H9 (cell line): ENCODE measurements around the gene OTUD4. TPM values are rescaled to one million over a fixed set of nuclear protein-coding genes. Genes with fewer than 3 reads are reported as not detected.
A peak's percentile ranks its signal among the peaks of the same experiment; 100 is the strongest.

Experiments
- DNase-seq: peaks from one replicate; pipeline ENCODE4 v3.0.0-alpha.2; 2017
- H2AFZ ChIP-seq: one replicate; pipeline ENCODE4 v1.6.1; 2013; ENCODE audit warnings: mild to moderate bottlenecking, low read length, control low read depth, moderate library complexity
- H2AK5ac ChIP-seq: 2 replicates; pipeline ENCODE4 v1.6.1; 2013; ENCODE audit warnings: low read length, control low read depth, mixed read lengths; ENCODE audit not compliant: insufficient read length
- H2BK120ac ChIP-seq: one replicate; pipeline ENCODE4 v1.6.1; 2013; ENCODE audit warnings: low read depth, mild to moderate bottlenecking, low read length, control low read depth, inconsistent platforms; ENCODE audit not compliant: poor library complexity, severe bottlenecking
- H2BK12ac ChIP-seq: 2 replicates; pipeline ENCODE4 v1.6.1; 2013; ENCODE audit warnings: low read length, control low read depth, mixed read lengths, low read depth; ENCODE audit not compliant: insufficient read length
- H2BK15ac ChIP-seq: 2 replicates; pipeline ENCODE4 v1.6.1; 2013; ENCODE audit warnings: low read depth, low read length, control low read depth
- H2BK20ac ChIP-seq: one replicate; pipeline ENCODE4 v1.6.1; 2013; ENCODE audit warnings: low read depth, mild to moderate bottlenecking, low read length, control low read depth, inconsistent platforms; ENCODE audit not compliant: poor library complexity, severe bottlenecking
- H2BK5ac ChIP-seq: 2 replicates; pipeline ENCODE4 v1.6.1; 2013; ENCODE audit warnings: low read length, control low read depth, mixed read lengths; ENCODE audit not compliant: insufficient read length
- H3K14ac ChIP-seq: 2 replicates; pipeline ENCODE4 v1.6.1; 2013; ENCODE audit warnings: low read length, control low read depth; ENCODE audit not compliant: insufficient read depth
- H3K18ac ChIP-seq: 2 replicates; pipeline ENCODE4 v1.6.1; 2013; ENCODE audit warnings: low read depth, mild to moderate bottlenecking, mixed read lengths, low read length, control low read depth; ENCODE audit not compliant: insufficient read length
- H3K23ac ChIP-seq: 2 replicates; pipeline ENCODE4 v1.6.1; 2013; ENCODE audit warnings: low read length, control low read depth, mixed read lengths, low read depth; ENCODE audit not compliant: insufficient read length
- H3K23me2 ChIP-seq: 2 replicates; pipeline ENCODE4 v1.6.1; 2013; ENCODE audit warnings: low read depth, mild to moderate bottlenecking, mixed read lengths, low read length, control low read depth; ENCODE audit not compliant: insufficient read length, poor library complexity, severe bottlenecking
- H3K27ac ChIP-seq: 2 replicates; pipeline ENCODE4 v1.5.1; 2013; ENCODE audit warnings: low read length, control low read depth, mixed read lengths, low read depth; ENCODE audit not compliant: insufficient read length
- H3K27me3 ChIP-seq: 2 replicates; pipeline ENCODE4 v1.6.1; 2013; ENCODE audit warnings: low read length, control low read depth, inconsistent platforms; ENCODE audit not compliant: insufficient read depth
- H3K4ac ChIP-seq: 2 replicates; pipeline ENCODE4 v1.6.1; 2013; ENCODE audit warnings: low read depth, mild to moderate bottlenecking, control low read depth, inconsistent platforms, low read length, moderate library complexity
- H3K4me1 ChIP-seq: 2 replicates; pipeline ENCODE4 v1.6.1; 2013; ENCODE audit warnings: low read length, control low read depth, inconsistent platforms; ENCODE audit not compliant: insufficient read depth
- H3K4me2 ChIP-seq: 2 replicates; pipeline ENCODE4 v1.6.1; 2013; ENCODE audit warnings: low read length, control low read depth, mixed read lengths; ENCODE audit not compliant: insufficient read length, insufficient read depth
- H3K56ac ChIP-seq: 2 replicates; pipeline ENCODE4 v1.6.1; 2013; ENCODE audit warnings: low read depth, mild to moderate bottlenecking, mixed read lengths, low read length, control low read depth; ENCODE audit not compliant: insufficient read length
- H3K79me1 ChIP-seq: 2 replicates; pipeline ENCODE4 v1.6.1; 2013; ENCODE audit warnings: low read depth, mild to moderate bottlenecking, moderate library complexity, low read length, control low read depth, inconsistent platforms; ENCODE audit not compliant: insufficient read depth, poor library complexity, severe bottlenecking
- H3K79me2 ChIP-seq: 2 replicates; pipeline ENCODE4 v1.6.1; 2013; ENCODE audit warnings: low read length, control low read depth, inconsistent platforms; ENCODE audit not compliant: insufficient read depth
- H3K9ac ChIP-seq: 2 replicates; pipeline ENCODE4 v1.6.1; 2013; ENCODE audit warnings: low read length, control low read depth, mixed read lengths; ENCODE audit not compliant: insufficient read length; ENCODE audit errors: extremely low read depth
- H3K9me3 ChIP-seq: one replicate; pipeline ENCODE4 v1.6.1; 2013; ENCODE audit warnings: low read depth, low read length, inconsistent platforms; ENCODE audit not compliant: control insufficient read depth
- H3T11ph ChIP-seq: one replicate; pipeline ENCODE4 v1.6.1; 2013; ENCODE audit warnings: mild to moderate bottlenecking, low read length, control low read depth, inconsistent platforms
- H4K20me1 ChIP-seq: one replicate; pipeline ENCODE4 v1.6.1; 2013; ENCODE audit not compliant: control insufficient read depth, insufficient read length, insufficient read depth
- H4K5ac ChIP-seq: 2 replicates; pipeline ENCODE4 v1.6.1; 2013; ENCODE audit warnings: low read depth, mild to moderate bottlenecking, mixed read lengths, low read length, control low read depth; ENCODE audit not compliant: insufficient read length
- H4K8ac ChIP-seq: replicated peaks from 2 replicates; pipeline ENCODE4 v1.6.1; 2013; ENCODE audit warnings: low read length, control low read depth, mixed read lengths, low read depth; ENCODE audit not compliant: insufficient read length
- H4K91ac ChIP-seq: 2 replicates; pipeline ENCODE4 v1.6.1; 2013; ENCODE audit warnings: low read depth, mild to moderate bottlenecking, moderate library complexity, mixed read lengths, low read length, control low read depth; ENCODE audit not compliant: insufficient read length
- H3K27ac Mint-ChIP-seq, 3 experiments: 2 replicates in 2 of 3; 3 replicates in 1 of 3; pipeline ENCODE4 v1.8.0; 2020 to 2021; ENCODE audit warnings: mixed read lengths in 3 of 3, mild to moderate bottlenecking in 1 of 3, moderate library complexity in 1 of 3
- H3K27me3 Mint-ChIP-seq: 2 replicates; pipeline ENCODE4 v1.8.0; 2021; ENCODE audit warnings: low read depth, mild to moderate bottlenecking, moderate library complexity, mixed read lengths
- H3K36me3 Mint-ChIP-seq, 3 experiments: 2 replicates in 2 of 3; 3 replicates in 1 of 3; pipeline ENCODE4 v1.8.0; 2020 to 2021; ENCODE audit warnings: low read depth in 3 of 3, mixed read lengths in 3 of 3; ENCODE audit not compliant: insufficient read depth in 1 of 3
- H3K4me1 Mint-ChIP-seq, 2 experiments: 2 replicates each; pipeline ENCODE4 v1.8.0; 2020; ENCODE audit warnings: mixed read lengths in 2 of 2
- H3K4me3 Mint-ChIP-seq, 2 experiments: 2 replicates in 1 of 2; 3 replicates in 1 of 2; pipeline ENCODE4 v1.8.0; 2020 to 2021; ENCODE audit warnings: mild to moderate bottlenecking in 2 of 2, mixed read lengths in 2 of 2, moderate library complexity in 1 of 2
- H3K9me3 Mint-ChIP-seq, 2 experiments: 2 replicates in 1 of 2; 3 replicates in 1 of 2; pipeline ENCODE4 v1.8.0; 2020; ENCODE audit warnings: mild to moderate bottlenecking in 2 of 2, mixed read lengths in 2 of 2, moderate library complexity in 1 of 2
- WGBS: extraction: QIAGEN DNeasy Blood & Tissue Kit; methylation state at CpG from one replicate; pipeline ENCODE4 v1.1.7; 2013; ENCODE audit warnings: missing lambda C conversion rate, low lambda C conversion rate, mixed read lengths; ENCODE audit not compliant: insufficient read length; ENCODE audit errors: extremely low coverage; 5-methylcytosine and 5-hydroxymethylcytosine counted together
- total RNA-seq: library from RNA; stranded (reverse); gene quantifications from 2 replicates; pipeline ENCODE4 v1.2.1, GENCODE V29; 2021
- TF ChIP-seq, protein P1 (sequence below): fragments of 200-600 bp; sonication (generic); conservative IDR thresholded peaks from 3 replicates; pipeline ENCODE4 v1.8.0; 2021; ENCODE audit warnings: antibody characterized with exemption, mild to moderate bottlenecking

Gene OTUD4
- total RNA-seq, 1 experiment from 2014 or later, result 59.0 TPM

DNA sequence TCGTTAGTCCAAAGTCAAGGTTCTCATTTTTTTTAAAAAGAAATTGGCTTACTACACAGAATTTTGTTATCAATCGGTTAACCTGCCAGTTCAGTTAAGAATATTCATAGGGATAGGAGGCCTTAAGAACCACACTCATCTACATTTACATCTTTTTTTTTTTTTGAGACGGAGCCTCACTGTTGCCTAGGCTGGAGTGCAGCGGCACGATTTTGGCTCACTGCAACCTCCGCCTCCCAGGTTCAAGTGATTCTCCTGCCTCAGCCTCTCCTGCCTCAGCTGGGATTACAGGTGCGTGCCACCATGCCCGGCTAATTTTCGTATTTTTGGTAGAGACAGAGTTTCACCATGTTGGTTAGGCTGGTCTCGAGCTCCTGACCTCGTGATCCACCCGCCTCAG, 48.5 kb downstream of the OTUD4 start:
- H3K27me3 ChIP-seq, result no peaks in the 10 kb centered on the region
- H2BK15ac ChIP-seq, result no peak overlapping the region

More for the DNA sequence above, 48.5 kb downstream of the OTUD4 start:
- no peaks in the 10 kb centered on the region for H3K79me2 ChIP-seq
- H2BK20ac ChIP-seq, result no peak overlapping the region
- H3K23me2 ChIP-seq, result no peaks in the 10 kb centered on the region
- no peaks in the 10 kb centered on the region for H4K20me1 ChIP-seq
- no peak overlapping the region for H2BK12ac ChIP-seq
- no peak overlapping the region for H3K18ac ChIP-seq
- H2AFZ ChIP-seq, result no peak overlapping the region
- Mint-ChIP-seq H3K36me3 (peaks cover 7 to 28% (median 18%) of the 10 kb centered on the region in 3 experiments; a peak in 6 of 7 replicates), H3K4me3 (no peak overlapping the region), H3K27ac (peak overlapping the region in 2 of 3 experiments; percentile 51 to 65; a peak in 1 of 7 replicates), H3K4me1 (no peaks in the 10 kb centered on the region), H3K9me3 (no peaks in the 10 kb centered on the region; a peak in 1 of 5 replicates), H3K27me3 (no peaks in the 10 kb centered on the region)
- H3K9ac ChIP-seq, result no peak overlapping the region
- H3T11ph ChIP-seq, result no peak overlapping the region
- H3K27ac ChIP-seq, result no peak overlapping the region
- H2AK5ac ChIP-seq, result no peak overlapping the region
- no peak overlapping the region for H3K14ac ChIP-seq
- no peaks in the 10 kb centered on the region for H3K79me1 ChIP-seq
- whole genome bisulfite sequencing, result no CpG with 5 or more reads among the region's 12 CpGs
- H2BK120ac ChIP-seq, result no peak overlapping the region
- TF ChIP-seq, protein P1, sequence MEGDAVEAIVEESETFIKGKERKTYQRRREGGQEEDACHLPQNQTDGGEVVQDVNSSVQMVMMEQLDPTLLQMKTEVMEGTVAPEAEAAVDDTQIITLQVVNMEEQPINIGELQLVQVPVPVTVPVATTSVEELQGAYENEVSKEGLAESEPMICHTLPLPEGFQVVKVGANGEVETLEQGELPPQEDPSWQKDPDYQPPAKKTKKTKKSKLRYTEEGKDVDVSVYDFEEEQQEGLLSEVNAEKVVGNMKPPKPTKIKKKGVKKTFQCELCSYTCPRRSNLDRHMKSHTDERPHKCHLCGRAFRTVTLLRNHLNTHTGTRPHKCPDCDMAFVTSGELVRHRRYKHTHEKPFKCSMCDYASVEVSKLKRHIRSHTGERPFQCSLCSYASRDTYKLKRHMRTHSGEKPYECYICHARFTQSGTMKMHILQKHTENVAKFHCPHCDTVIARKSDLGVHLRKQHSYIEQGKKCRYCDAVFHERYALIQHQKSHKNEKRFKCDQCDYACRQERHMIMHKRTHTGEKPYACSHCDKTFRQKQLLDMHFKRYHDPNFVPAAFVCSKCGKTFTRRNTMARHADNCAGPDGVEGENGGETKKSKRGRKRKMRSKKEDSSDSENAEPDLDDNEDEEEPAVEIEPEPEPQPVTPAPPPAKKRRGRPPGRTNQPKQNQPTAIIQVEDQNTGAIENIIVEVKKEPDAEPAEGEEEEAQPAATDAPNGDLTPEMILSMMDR, result no peak
- H4K5ac ChIP-seq, result no peak overlapping the region
- H4K8ac ChIP-seq, result no peak overlapping the region
- DNase-seq, result no peak
- H2BK5ac ChIP-seq, result no peak overlapping the region
- H3K9me3 ChIP-seq, result no peaks in the 10 kb centered on the region
- no peak overlapping the region for H3K4me2 ChIP-seq
- H3K4ac ChIP-seq, result no peak overlapping the region
- H3K56ac ChIP-seq, result no peak overlapping the region
- no peak overlapping the region for H4K91ac ChIP-seq
- no peak overlapping the region for H3K23ac ChIP-seq
- H3K4me1 ChIP-seq, result no peaks in the 10 kb centered on the region
